ENCODE measurements around the gene LRRTM4. TPM values are rescaled to one million over a fixed set of nuclear protein-coding genes. Genes with fewer than 3 reads are reported as not detected.

LRRTM4 gene
- polyA plus RNA-seq, 1 donor (not counting 4 experiments of a cell fraction or from before 2014, with no cell fraction given), result not detected

- DNase-seq (ENCODE audit: low read depth, low spot score), result no peak
- Histone ChIP-seq H3K4me3 (ENCODE audit: control insufficient read depth in 2 of 3, extremely low read depth in 1 of 3, insufficient read depth in 2 of 3, low read depth in 1 of 3, low read length in 3 of 3) (no peak overlapping the region), H2AFZ (ENCODE audit: control insufficient read depth, low read length) (no peak overlapping the region), H4K20me1 (ENCODE audit: control insufficient read depth, extremely low read depth, insufficient read depth, low read length) (no peaks in the 10 kb centered on the region), H3K9me3 (ENCODE audit: control insufficient read depth, low read depth, low read length) (no peaks in the 10 kb centered on the region), H3K4me1 (ENCODE audit: control insufficient read depth, extremely low read depth, insufficient read depth, low read length) (no peaks in the 10 kb centered on the region), H3K9ac (ENCODE audit: control insufficient read depth, extremely low read depth, insufficient read depth, low read length) (no peak overlapping the region), H3K36me3 (ENCODE audit: control insufficient read depth in 2 of 2, extremely low read depth in 1 of 2, insufficient read depth in 2 of 2, low read length in 2 of 2) (no peaks in the 10 kb centered on the region), H3K79me2 (ENCODE audit: control insufficient read depth, insufficient read depth, low read length) (no peaks in the 10 kb centered on the region), H3K27me3 (ENCODE audit: control insufficient read depth, extremely low read depth, insufficient read depth, low read length) (no peaks in the 10 kb centered on the region), H3K4me2 (ENCODE audit: control insufficient read depth, extremely low read depth, insufficient read depth, low read depth, low read length) (no peak overlapping the region), H3K27ac (ENCODE audit: control insufficient read depth, insufficient read depth, low read length) (no peak overlapping the region), H3K9me1 (ENCODE audit: control insufficient read depth, extremely low read depth, insufficient read depth, low read length) (no peaks in the 10 kb centered on the region)
- dilution Hi-C loops (cut with MboI; ENCODE audit: extremely low pct_ligation_motif_present, low sequenced_read_pairs), result no loop called here
- TF ChIP-seq CTCF (optimal IDR thresholded peaks at IDR 0.05 in 1 of 3, IDR thresholded peaks at IDR 0.05 in 1 of 3, conservative IDR thresholded peaks at IDR 0.05 in 1 of 3; ENCODE audit: extremely low read depth in 1 of 3, insufficient read depth in 2 of 3, low read length in 3 of 3) (no peak), EZH2 (IDR thresholded peaks at IDR 0.05; ENCODE audit: low read length) (no peak)
- FAIRE-seq, result no peak
Observed at GRCh38 chr2:77479895-77480294, 42.3 kb downstream of the LRRTM4 start.

GRCh38 chr2:77479395-77479794 is 42.8 kb downstream of the LRRTM4 start:
- H3K9me3 ChIP-seq (ENCODE audit: control insufficient read depth, low read depth, low read length), result no peaks in the 10 kb centered on the region
- no peak overlapping the region for H3K4me2 ChIP-seq (ENCODE audit: control insufficient read depth, extremely low read depth, insufficient read depth, low read depth, low read length)
- H3K27me3 ChIP-seq (ENCODE audit: control insufficient read depth, extremely low read depth, insufficient read depth, low read length), result no peaks in the 10 kb centered on the region
- H2AFZ ChIP-seq (ENCODE audit: control insufficient read depth, low read length), result no peak overlapping the region
- no peaks in the 10 kb centered on the region for H3K9me1 ChIP-seq (ENCODE audit: control insufficient read depth, extremely low read depth, insufficient read depth, low read length)
- no peaks in the 10 kb centered on the region for H4K20me1 ChIP-seq (ENCODE audit: control insufficient read depth, extremely low read depth, insufficient read depth, low read length)
- no peak for FAIRE-seq
- no peaks in the 10 kb centered on the region for H3K36me3 ChIP-seq (ENCODE audit: control insufficient read depth in 2 of 2, extremely low read depth in 1 of 2, insufficient read depth in 2 of 2, low read length in 2 of 2)
- dilution Hi-C loops (cut with MboI; ENCODE audit: extremely low pct_ligation_motif_present, low sequenced_read_pairs), result no loop called here
- H3K27ac ChIP-seq (ENCODE audit: control insufficient read depth, insufficient read depth, low read length), result no peak overlapping the region
- TF ChIP-seq CTCF (optimal IDR thresholded peaks at IDR 0.05 in 1 of 3, IDR thresholded peaks at IDR 0.05 in 1 of 3, conservative IDR thresholded peaks at IDR 0.05 in 1 of 3; ENCODE audit: extremely low read depth in 1 of 3, insufficient read depth in 2 of 3, low read length in 3 of 3) (no peak), EZH2 (IDR thresholded peaks at IDR 0.05; ENCODE audit: low read length) (no peak)
- no peak overlapping the region for H3K4me3 ChIP-seq (ENCODE audit: control insufficient read depth in 2 of 3, extremely low read depth in 1 of 3, insufficient read depth in 2 of 3, low read depth in 1 of 3, low read length in 3 of 3)
- DNase-seq (ENCODE audit: low read depth, low spot score), result no peak
- no peaks in the 10 kb centered on the region for H3K79me2 ChIP-seq (ENCODE audit: control insufficient read depth, insufficient read depth, low read length)
- no peaks in the 10 kb centered on the region for H3K4me1 ChIP-seq (ENCODE audit: control insufficient read depth, extremely low read depth, insufficient read depth, low read length)
- H3K9ac ChIP-seq (ENCODE audit: control insufficient read depth, extremely low read depth, insufficient read depth, low read length), result no peak overlapping the region
